ENCODE measurements around the gene ZER1. TPM values are rescaled to one million over a fixed set of nuclear protein-coding genes. Genes with fewer than 3 reads are reported as not detected.

ZER1 gene
- total RNA-seq, 1 donor from 2014 or later = 10.4 TPM

- DNase-seq (ENCODE audit: low read depth in 2 of 2) = no peak
These were observed 29.3 kb downstream of the ZER1 start for GRCh38 chr9:128742401-128742800.

GRCh38 chr9:128735373-128735772 is 36.4 kb downstream of the ZER1 start:
- no peak for DNase-seq (ENCODE audit: low read depth in 2 of 2)

- DNase-seq (ENCODE audit: low read depth in 2 of 2) = peak; percentile 47 to 87
These were observed 38.5 kb downstream of the ZER1 start for GRCh38 chr9:128733256-128733655.

- no peak for DNase-seq (ENCODE audit: low read depth in 2 of 2)
These were observed 39.2 kb downstream of the ZER1 start for GRCh38 chr9:128732576-128732975.

DNA sequence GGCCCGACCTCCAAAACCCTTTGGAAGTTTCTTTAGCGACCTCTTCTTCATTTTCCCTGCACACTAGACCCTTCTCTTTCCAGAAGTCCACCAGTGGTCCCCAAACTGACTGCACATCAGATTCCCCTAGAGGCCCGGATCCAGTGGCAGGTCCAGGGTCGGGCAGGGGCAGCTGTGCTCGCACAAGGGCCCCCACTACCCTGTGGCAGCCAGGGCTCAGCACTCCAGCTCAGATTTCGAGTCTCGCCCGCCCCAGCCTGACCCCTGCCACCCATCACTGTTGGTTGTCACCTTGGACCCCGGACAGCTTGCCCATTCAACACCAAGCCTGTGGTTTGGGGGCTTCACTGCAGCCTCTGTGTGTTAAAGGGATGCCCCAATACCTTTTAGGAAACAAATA is 40.0 kb downstream of the ZER1 start:
- no peak for DNase-seq (ENCODE audit: low read depth in 2 of 2)

DNA sequence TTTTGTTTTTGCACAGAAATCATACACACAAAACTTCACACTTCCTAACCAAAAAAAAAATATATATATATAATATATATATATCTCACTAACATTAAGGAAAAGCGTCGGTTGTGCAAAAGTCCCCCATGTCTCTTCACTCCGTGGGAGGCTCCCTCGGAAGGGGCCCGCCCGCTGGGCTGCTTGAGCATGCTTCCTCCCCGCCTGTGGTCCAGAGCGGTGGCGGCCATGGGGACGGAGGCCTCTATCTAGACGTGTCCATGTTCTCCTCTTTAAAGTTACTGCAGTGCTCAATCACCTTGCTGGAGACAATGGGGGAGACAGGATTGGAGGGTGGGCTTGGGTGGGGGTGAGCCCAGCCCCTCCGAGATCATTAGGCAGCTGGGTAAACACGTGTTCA is 40.6 kb downstream of the ZER1 start:
- DNase-seq (ENCODE audit: low read depth in 2 of 2) = no peak

GRCh38 chr9:128729766-128730517 is 41.8 kb downstream of the ZER1 start:
- no peak for DNase-seq (ENCODE audit: low read depth in 2 of 2)

- DNase-seq (ENCODE audit: low read depth in 2 of 2) = no peak
These were observed 42.4 kb downstream of the ZER1 start for GRCh38 chr9:128729302-128729701.

DNA sequence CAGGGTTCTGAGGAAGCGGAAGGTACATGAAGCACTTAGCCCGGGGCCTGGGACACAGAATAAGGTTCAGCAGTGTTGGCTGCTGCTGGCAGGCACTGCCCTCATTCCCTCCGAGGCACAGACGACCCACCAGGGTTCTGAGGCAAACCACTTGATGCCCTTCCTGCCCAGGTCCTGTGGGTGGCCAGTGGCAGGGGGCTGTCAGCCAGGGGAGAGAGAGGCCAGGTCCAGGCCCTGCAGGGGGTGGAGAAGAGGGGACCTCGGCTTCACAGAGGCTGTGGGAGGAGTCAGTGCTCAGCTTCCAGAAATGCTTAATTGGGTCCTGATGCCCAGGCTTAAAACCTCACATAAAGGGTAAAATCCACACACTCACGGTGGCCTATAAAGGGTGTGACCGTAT is 43.4 kb downstream of the ZER1 start:
- DNase-seq (ENCODE audit: low read depth in 2 of 2) = no peak

DNA sequence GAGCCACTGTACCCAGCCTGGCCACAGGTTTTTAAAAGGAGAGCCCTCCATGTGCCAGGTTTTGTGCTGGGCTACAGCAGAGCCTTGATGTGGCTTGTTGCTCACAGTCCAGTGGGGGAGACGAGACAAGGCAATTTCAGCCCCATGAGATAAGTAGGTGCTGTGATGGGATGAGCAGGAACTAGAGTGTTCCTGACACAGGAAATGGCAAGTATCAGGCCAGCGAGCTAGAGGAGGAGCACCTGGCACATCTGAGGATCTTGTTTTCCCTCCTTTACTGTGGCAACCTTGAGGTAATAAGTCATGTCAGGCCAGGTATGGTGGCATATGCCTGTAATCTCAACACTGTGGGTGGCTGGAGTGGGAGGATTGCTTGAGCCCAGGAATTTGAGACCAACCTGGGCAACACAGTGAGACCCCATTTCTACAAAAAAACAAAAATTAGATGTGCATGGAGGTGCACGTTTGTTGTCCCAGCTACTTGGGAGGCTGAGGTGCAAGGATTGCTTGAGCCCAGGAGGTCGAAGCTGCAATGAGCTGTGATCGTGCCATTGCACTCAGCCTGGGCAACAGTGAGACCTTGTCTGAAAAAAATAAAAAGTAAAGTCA is 44.0 kb downstream of the ZER1 start:
- DNase-seq (ENCODE audit: low read depth in 2 of 2) = no peak

- DNase-seq (ENCODE audit: low read depth in 2 of 2) = peak in 1 of 2 donors; percentile 69
These were observed 46.9 kb downstream of the ZER1 start for GRCh38 chr9:128724744-128725211.

DNA sequence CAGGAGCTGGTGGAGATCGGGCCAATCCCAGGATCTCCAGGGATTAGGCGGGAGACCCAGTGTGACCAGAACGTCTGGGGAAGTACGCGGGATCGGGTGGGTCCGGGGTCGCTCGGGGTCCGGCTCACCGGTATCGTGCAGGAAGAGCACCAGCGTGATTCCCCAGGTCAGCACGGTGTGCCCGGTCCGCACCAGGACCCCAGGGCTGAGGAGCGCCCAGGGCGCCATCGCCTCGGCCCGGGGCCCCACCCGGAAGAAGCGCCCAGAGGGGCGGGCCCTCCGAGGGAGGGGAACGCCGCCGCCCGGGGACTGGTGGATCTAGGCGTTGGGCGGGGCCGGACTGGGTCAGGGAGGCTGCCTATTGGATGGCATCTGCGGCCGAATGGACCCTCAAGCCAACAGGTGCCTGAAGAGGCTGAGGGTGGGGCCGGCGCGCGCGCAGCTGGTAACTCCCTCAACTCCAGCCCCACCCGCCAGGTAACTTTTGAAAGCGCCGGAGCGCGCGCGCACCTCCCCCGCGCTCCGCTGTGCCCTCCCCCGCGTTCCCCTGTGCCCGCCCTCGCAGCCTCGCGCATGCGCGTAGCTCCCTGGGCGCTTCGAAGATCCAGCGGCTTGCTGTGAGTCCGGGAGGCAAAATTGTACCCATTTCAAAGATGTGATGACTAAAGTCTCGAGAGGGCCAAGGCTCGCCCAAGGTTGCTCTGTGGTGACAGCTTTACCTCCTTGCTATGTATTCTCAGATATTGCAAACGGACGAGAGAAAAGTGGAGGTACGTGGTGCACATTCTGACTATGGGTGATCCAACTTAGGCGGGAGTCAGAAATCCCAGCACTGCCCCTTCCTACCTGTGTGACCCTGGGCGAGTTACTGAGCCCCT is 47.6 kb downstream of the ZER1 start, which contains the start of gene ZDHHC12:
Gene ZDHHC12 (minus strand): TSS at position 262 of the 878 bp plus-strand sequence. CDS start 34 bp downstream, at position 228.
- DNase-seq (ENCODE audit: low read depth in 2 of 2) = peak; percentile 89 to 98

GRCh38 chr9:128723352-128723865 is 48.3 kb downstream of the ZER1 start:
- DNase-seq (ENCODE audit: low read depth in 2 of 2) = no peak

DNA sequence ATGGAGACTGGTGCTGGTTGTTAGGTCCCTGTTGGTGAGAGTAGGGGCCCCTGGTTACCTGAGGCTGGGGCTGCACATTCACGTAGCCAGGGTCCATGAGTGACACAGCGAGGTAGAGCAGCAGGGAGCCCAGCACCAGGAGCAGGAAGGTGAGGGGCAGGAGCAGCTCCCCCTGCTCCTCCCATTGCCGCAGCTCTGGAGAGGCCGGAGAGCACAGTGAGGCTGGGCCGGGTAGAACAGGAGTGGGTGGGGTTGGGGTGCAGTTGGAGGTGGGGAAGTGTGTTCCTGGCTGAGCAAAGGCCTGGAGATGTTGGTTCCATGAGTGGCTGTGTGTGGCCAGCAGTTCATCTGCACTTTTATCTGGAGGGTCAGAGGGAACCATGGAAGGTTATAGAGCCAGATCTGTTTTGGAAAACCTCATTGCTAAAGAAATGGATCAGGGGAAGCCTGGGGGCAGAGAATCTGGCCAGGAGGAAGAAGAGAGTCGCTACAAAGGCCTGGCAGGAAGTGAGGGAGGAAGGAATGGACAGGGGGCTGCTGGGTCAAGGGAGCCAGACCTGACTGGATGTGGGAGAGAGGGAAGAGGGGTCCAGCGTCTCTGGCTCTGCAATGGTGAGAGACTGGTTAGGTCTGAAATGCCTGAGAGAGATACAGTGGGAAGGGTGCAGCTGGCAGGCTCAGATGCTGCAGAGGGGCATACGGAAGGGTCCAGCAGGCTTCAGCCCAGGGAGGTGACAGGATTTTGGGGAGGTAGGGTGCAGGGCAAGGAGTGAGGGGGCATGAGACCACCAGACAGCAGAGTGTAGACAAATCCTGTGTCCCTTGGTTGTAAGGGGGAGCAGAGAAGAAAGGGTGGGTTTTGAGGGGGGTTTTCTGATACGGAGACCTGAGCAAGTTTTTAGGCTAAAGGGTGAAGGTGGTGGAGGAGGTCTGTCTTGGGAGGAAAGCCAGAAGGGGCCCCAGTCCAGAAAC is 49.1 kb downstream of the ZER1 start:
- no peak for DNase-seq (ENCODE audit: low read depth in 2 of 2)

- DNase-seq (ENCODE audit: low read depth in 2 of 2) = no peak
These were observed 50.2 kb downstream of the ZER1 start for GRCh38 chr9:128721487-128722010.

DNA sequence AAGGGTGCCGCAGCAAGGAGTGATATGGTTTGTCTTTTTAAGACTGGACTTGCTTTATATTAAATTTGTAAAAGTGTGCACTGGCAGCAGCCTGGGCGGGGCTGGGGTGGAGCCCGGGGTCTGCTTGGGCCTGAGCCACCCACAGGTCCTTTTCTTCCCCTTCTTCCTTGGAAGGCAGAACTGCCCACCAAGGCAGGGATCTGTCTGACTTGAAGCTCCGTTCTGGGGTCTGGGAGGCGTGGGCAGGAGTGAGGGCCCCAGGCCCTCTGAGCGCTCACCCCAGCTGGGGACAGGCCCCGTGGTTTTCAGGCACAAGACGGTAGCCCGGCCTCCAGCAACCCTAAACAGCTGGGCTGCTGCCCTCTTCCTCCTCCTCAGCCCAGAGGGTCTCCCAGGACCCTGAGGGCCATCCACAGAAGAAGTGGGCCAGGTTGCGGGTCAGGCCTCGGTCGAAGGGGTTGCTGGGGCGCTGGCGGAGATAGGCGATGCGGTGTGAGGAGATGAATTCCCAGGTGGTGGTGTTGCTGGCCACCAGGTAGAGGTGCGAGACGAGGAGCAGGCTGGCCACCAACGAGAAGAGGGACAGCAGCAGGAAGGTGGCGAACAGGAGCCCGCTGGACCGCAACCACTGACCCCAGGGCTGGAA is 50.8 kb downstream of the ZER1 start:
- no peak for DNase-seq (ENCODE audit: low read depth in 2 of 2)

- DNase-seq (ENCODE audit: low read depth in 2 of 2) = no peak
These were observed 51.7 kb downstream of the ZER1 start for GRCh38 chr9:128719919-128720605.

- no peak for DNase-seq (ENCODE audit: low read depth in 2 of 2)
These were observed 53.3 kb downstream of the ZER1 start for GRCh38 chr9:128718475-128718874.

DNA sequence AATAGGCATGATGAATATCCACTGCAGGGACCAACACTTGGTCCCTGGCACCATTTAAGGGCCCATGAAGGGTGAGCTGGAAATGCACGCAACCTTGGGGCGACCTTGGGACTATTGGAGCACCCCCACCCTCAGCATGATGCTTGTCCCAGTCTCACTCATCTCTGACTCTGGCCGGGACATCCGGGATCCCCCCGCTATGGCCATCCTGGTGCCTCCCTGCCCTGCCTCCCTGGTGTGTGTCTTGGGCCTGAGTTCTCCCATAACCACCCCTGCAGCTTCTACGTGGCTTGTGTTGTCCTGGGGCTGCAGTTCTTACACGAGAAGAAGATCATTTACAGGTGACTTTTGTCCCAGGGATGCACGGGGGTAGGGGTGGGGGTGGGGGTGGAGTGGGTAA is 53.7 kb downstream of the ZER1 start:
- no peak for DNase-seq (ENCODE audit: low read depth in 2 of 2)

All from dermis microvascular lymphatic vessel endothelial cell (primary cell).